ENCODE results near the gene NRCAM.

DNA sequence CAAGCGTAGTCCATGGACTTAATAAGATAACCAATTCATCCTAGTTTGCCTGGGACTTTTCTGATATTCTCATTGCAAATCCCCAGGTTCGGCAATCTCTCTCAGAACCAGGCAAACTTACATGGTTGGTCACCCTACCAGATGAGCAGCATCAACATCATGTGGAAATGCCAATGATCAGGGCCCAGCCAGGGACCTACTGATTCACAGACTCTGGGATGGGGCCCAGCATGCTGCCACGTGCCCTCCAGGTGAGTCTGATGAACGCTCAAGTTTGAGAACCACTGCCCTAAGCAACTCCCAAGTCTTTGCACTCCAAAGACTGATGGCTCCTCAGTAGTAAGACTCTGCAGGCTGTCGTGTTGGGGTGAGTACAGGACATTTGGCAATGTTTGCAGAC lies 328.8 kb downstream of the NRCAM start:
- TF ChIP-seq FOXA1 (IDR thresholded peaks at IDR 0.05) (no peak), FOXM1 (IDR thresholded peaks at IDR 0.05; ENCODE audit: borderline replicate concordance) (no peak), FOXK2 (IDR thresholded peaks at IDR 0.05) (no peak), ELF4 (IDR thresholded peaks at IDR 0.05) (no peak), SP1 (IDR thresholded peaks at IDR 0.05) (no peak), SUZ12 (IDR thresholded peaks at IDR 0.05) (no peak), BHLHE40 (IDR thresholded peaks at IDR 0.05; ENCODE audit: borderline replicate concordance) (no peak), ZNF384 (IDR thresholded peaks at IDR 0.05) (no peak), HDGF (IDR thresholded peaks at IDR 0.05; ENCODE audit: borderline replicate concordance) (no peak), CTBP1 (IDR thresholded peaks at IDR 0.05; ENCODE audit: borderline replicate concordance) (no peak), TARDBP (IDR thresholded peaks at IDR 0.05) (no peak), LEF1 (IDR thresholded peaks at IDR 0.05; ENCODE audit: borderline replicate concordance) (no peak), NFRKB (IDR thresholded peaks at IDR 0.05) (no peak)
- TF ChIP-seq, protein P1, sequence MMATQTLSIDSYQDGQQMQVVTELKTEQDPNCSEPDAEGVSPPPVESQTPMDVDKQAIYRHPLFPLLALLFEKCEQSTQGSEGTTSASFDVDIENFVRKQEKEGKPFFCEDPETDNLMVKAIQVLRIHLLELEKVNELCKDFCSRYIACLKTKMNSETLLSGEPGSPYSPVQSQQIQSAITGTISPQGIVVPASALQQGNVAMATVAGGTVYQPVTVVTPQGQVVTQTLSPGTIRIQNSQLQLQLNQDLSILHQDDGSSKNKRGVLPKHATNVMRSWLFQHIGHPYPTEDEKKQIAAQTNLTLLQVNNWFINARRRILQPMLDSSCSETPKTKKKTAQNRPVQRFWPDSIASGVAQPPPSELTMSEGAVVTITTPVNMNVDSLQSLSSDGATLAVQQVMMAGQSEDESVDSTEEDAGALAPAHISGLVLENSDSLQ (IDR thresholded peaks at IDR 0.05), result no peak
